ENCODE results near the gene SLC27A6.
"Not testable (repeated sequence)": the region's sequence is repeated elsewhere in the genome, so short reads cannot be mapped to it uniquely, and the experiment has no call there.

Gene SLC27A6

GRCh38 chr5:129022599-129022998, 57.3 kb downstream of the SLC27A6 start:
- no peak for DNase-seq (ENCODE audit: low read depth)
- no peak for TF ChIP-seq CTCF (IDR thresholded peaks at IDR 0.05; ENCODE audit: low read depth, low read length, missing control alignments)
- H3K4me3 ChIP-seq (ENCODE audit: low read depth, low read length): no peak overlapping the region

DNA sequence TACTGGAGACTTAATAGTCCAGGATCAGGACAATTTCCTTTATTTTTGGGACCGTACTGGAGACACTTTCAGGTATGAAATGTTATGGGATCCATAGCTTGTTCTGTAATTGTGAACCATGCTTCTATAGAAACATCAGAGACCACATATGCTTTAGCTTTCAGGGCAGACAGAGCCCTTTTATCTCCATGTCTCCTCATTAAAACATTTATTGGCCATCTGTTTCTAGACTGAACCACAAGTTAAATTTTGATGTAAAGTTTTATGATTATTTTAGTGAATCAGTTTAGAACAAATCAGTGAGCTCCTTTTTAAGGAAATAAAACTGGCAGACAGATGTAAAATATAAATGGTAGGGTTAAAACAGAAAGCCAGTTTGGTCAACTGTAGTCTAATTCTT, 62.0 kb downstream of the SLC27A6 start:
- no peak overlapping the region for H3K4me3 ChIP-seq (ENCODE audit: low read depth, low read length)
- no peak for TF ChIP-seq CTCF (IDR thresholded peaks at IDR 0.05; ENCODE audit: low read depth, low read length, missing control alignments)
- no peak for DNase-seq (ENCODE audit: low read depth)

DNA sequence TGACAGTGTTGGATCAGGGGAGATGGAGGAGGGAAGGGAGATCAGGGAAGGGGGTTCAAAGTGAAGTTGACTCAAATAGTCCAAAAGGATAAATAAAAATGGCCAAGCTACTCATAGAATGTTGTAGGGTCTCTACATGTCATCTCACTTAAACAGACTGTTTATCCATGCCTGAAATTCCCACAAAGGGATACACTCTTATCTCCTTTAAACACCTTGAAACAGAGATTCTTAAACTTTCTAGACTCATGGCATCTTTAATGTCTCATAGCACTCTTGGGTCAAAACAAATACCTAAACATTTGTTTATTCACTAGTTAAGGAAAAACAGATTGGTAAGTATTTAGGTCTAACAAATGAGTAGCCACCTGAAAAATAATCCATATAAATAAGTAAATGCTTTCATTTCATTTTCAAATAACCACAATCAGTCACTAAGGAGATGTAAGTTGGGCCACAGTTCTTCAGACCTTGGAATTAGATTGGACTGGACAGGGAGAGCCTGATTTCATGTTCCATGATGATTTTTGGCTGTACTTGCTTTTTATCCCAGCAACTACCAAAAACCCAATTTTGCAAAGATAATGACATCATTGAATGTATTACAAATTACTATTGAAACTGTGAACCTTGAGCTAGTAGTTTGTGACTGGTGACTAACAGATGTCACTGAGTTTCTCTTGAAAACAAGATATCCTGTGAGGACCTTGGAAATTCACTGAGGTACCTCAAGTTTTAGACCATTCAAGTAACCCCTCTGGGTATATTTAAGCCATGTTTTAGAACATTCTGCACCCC, 66.8 kb downstream of the SLC27A6 start:
- no peak for DNase-seq (ENCODE audit: low read depth)

GRCh38 chr5:129036257-129036656, 71.0 kb downstream of the SLC27A6 start:
- DNase-seq (ENCODE audit: low read depth); H3K4me3 ChIP-seq (ENCODE audit: low read depth, low read length): not testable (repeated sequence)

More for the DNA sequence above, 66.8 kb downstream of the SLC27A6 start:
- no peak overlapping the region for H3K4me3 ChIP-seq (ENCODE audit: low read depth, low read length)
- no peak for TF ChIP-seq CTCF (IDR thresholded peaks at IDR 0.05; ENCODE audit: low read depth, low read length, missing control alignments)

- TF ChIP-seq CTCF (IDR thresholded peaks at IDR 0.05; ENCODE audit: low read depth, low read length, missing control alignments): no peak
- no peak for DNase-seq (ENCODE audit: low read depth)
- H3K4me3 ChIP-seq (ENCODE audit: low read depth, low read length): no peak overlapping the region
Measured at GRCh38 chr5:129041196-129041881, 76.1 kb downstream of the SLC27A6 start.

GRCh38 chr5:129042306-129042705, 77.0 kb downstream of the SLC27A6 start:
- H3K4me3 ChIP-seq (ENCODE audit: low read depth, low read length): no peak overlapping the region
- TF ChIP-seq CTCF (IDR thresholded peaks at IDR 0.05; ENCODE audit: low read depth, low read length, missing control alignments): no peak
- no peak for DNase-seq (ENCODE audit: low read depth)

DNA sequence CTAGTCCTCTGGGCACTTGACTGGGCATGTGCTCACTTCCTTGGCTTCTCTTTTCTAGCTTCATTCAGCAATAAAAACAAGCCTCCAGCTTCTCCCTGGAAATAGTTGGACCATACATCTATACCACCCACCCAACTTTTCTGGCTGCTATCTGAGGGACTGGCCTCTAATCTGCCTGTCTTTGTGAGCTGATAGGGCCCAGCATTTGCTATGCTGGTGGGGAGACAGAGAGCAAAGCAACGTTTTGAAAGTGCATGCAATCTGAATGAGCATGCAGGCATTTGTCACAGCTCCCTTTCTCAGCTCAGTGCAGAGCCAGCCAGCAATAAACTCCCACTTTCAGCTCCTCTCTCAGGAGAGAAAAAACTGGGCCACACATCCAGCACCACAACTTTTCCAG, 78.6 kb downstream of the SLC27A6 start:
- TF ChIP-seq CTCF (IDR thresholded peaks at IDR 0.05; ENCODE audit: low read depth, low read length, missing control alignments): no peak
- no peak for DNase-seq (ENCODE audit: low read depth)
- H3K4me3 ChIP-seq (ENCODE audit: low read depth, low read length): no peak overlapping the region

Measured in GM12864 (cell line).